Ureter (tissue), 1 donor: ENCODE data around the gene KMT2D. TPM values are rescaled to one million over a fixed set of nuclear protein-coding genes. Genes with fewer than 3 reads are reported as not detected.

Experiments used
- DNase-seq: peaks from one replicate; pipeline ENCODE4 v3.0.0-alpha.2; 2020; ENCODE audit warnings: low spot score
- total RNA-seq: library from RNA; stranded (reverse); gene quantifications from one replicate; pipeline ENCODE4 v1.2.4, GENCODE V29; 2023
- donor health status: DM: yes; HTN: yes; CAD: no.

KMT2D gene
- total RNA-seq, 1 donor from 2014 or later: 115 TPM

DNA sequence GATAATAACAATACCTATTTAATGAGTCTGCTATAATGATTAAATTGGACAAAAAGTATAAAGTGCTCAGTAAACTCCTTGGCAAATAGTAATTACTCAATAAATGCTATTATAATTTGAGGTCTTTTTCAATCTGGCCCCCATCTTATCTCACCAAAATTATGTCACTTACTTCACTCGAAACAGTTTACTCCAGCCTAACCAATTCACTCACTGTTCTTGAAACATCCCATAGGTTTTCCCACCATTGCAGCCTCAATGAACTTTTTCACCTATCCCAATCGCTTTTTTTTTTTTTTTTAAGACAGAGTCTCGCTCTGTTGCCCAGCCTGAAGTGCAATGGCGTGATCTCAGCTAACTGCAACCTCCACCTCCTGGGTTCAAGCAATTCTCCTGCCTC lies 24.6 kb downstream of the KMT2D start:
- no peak for DNase-seq

GRCh38 chr12:49034286-49034622 lies 26.3 kb downstream of the KMT2D start:
- no peak for DNase-seq

DNA sequence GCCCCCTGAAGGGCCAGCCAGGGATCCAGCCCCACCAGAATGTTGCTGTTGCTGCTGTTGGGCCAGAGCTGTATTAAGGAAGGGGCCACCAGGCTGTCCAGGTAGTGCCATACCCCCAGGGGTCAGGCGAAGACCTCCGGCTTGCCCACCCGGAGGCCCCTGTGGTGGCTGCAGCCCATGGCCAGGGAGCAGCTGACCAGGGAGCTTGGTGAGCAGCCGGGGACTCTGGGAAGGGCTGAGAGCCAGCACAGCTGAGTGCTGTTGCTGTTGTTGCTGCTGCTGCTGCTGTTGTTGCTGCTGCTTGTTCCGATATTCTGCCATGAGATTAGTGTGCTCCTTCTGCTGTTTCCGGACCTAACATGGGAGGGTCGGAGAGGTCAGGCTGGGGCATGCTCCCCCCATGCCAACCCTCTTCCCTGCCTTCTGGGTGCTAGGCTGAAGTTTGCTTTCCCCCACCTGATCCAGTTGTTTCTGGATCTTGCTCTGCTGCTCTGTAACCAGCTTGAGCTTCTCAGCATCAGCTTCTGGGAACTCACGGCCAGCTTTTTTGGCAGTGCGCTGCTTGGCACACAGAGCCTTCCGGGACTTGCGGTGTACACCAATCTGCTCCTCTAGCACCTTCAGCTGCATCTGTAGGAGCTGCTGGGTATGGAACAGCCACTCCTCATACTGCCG lies 26.8 kb downstream of the KMT2D start:
- DNase-seq: no peak

GRCh38 chr12:49032679-49033447 lies 27.7 kb downstream of the KMT2D start:
- DNase-seq: no peak

GRCh38 chr12:49032276-49032675 lies 28.3 kb downstream of the KMT2D start:
- no peak for DNase-seq

- DNase-seq: no peak
Measured at GRCh38 chr12:49031573-49032161, 28.9 kb downstream of the KMT2D start.

GRCh38 chr12:49030714-49031572 lies 29.7 kb downstream of the KMT2D start:
- no peak for DNase-seq

DNA sequence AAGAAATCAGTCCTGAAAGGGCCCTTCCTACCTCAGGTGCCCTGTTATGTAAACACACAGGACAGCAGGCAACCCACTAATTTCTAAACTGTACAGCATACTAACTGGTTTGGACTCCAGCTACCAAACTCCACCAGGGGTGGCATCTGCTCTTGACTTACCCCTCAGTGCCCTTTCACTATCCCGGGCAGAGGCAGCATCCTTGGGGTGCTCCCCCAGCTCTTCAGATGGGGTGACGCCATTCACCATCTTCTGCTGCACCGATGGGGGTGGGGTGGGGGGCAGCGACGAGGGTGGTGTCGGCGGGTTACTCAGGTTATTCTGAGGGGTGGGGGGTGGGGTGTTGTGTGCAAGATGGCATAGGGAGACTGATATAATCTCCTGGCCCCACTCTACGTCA lies 30.5 kb downstream of the KMT2D start:
- no peak for DNase-seq

DNA sequence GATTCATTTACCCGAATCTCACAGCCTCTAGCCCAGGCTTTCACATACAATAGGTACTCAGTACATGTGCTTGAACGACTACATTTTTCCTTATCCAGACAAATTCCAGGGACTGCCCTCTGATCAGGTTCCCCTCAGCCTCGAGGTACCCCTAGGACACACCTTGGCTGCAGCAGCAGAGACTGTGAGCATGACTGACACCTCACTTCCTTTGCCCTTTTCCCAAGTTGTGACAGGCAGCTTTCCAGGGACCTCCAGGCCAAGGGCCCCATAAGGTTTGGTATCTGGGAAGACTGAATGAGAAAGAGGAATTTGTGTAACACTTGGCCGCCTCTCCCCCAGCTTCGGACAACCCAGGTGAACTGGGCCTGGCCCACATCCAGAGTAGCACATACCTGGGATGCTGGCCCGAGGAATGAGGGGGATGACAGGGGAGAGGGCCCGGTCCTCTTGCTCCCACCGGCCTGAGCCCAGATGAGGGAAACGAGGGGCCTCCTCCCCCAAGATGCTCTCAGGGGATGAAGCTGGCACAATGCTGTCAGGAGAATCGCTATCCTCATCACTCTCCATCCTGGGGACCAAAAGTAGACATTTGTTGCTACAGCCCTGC lies 31.8 kb downstream of the KMT2D start:
- DNase-seq: no peak

DNA sequence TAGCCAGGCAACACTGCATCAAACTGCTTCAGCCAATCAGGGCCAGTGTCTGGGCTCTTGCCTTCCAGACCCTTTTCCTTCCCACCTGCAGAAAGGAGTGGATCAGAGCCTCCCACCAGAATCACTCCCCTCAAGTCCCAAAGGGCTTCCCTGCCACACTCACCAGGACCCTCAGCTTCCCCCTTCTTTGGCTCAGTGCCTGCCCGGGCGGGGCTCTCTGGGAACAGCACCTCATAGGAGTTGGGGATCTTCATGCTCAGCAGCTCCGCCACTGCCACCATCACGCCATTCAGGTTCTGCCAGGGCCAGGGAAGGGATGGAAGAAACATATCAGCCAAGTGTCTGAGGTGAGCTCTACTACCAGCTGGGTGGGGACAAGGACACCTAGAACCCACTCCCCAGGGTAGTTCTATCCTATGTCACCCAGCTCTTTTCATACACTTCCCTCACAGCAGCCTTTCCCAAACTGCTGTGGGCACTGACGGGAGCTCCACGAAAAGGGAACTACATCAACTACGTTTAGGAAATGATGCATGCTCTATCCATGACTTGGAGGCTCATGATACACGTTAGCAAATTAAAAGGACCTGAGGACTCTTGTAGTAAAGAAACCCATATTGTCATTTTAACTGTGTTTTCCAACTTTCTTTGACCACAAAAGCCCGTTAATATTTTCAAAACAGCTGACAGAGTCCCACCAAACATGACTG lies 32.6 kb downstream of the KMT2D start:
- DNase-seq: no peak

- no peak for DNase-seq
Measured at GRCh38 chr12:49026678-49027480, 33.7 kb downstream of the KMT2D start.

- no peak for DNase-seq
Measured at GRCh38 chr12:49026101-49026500, 34.5 kb downstream of the KMT2D start.

GRCh38 chr12:49025463-49025862 lies 35.1 kb downstream of the KMT2D start:
- no peak for DNase-seq

- no peak for DNase-seq
Measured at GRCh38 chr12:49024543-49024942, 36.1 kb downstream of the KMT2D start.

DNA sequence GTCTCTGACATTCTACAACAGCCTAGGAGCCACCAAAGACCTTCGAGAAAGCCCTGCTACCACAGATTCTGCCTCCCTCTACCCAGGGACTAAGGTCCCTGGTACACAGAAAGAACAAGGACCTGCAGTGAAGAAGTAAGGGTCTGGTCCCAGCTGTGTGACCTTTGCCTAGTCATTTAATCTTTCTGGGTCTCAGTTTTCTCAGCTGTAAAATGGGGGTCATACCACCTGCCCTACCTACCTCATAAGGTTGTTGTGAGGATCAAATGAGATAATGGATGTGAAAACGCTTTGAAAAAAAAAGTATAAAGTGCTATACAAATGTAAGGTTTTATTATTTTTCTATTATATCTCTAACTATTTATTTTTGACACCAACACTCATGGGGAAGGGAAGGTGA lies 36.8 kb downstream of the KMT2D start:
- DNase-seq: no peak

GRCh38 chr12:49022558-49023178 lies 37.9 kb downstream of the KMT2D start:
- DNase-seq: no peak

DNA sequence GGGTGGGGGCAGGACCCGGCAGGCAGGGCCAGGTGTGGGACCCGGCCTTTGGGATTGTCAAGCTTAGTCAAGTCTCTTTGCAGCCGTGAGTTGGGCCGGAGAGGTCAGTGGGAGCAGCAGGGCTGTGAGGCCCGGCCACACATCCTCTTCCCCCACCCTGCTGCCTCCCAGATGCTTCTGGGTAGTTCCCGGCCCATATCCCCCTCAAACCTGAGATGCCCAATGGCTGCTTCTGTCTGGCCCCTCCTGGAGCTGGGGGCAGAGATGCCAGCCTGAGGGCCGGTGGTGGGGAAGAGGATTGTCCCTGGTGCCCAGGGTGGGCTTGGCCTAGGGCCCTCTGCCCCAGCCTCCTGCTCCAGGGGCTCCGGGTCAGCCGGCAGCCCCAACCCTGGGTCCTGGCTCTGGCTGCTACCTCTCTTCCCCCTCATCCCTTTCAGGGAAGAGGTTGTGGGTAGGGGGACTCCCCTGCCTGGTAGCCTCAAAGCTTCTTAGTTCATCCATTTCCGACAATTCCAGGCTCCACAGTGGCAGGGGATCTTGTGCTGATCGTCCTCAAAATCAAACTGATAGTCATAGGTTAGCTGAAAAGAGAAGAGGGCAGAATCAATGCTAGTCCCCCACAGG lies 39.2 kb downstream of the KMT2D start:
- DNase-seq: no peak

GRCh38 chr12:49020441-49020840 lies 40.2 kb downstream of the KMT2D start:
- no peak for DNase-seq
